GM12875 (cell line): Measurements from ENCODE around the gene DLGAP3.

Experiments used
- H3K4me3 ChIP-seq: one replicate; pipeline ENCODE4 v1.5.1; 2011; ENCODE audit warnings: low read depth, low read length, control low read depth
- TF ChIP-seq, protein P1 (sequence below): IDR thresholded peaks from 2 replicates; pipeline ENCODE4 v1.5.1; 2011; ENCODE audit warnings: low read depth, mild to moderate bottlenecking, control low read depth, inconsistent platforms, low read length, moderate library complexity, borderline replicate concordance; ENCODE audit not compliant: insufficient read depth

Gene DLGAP3

GRCh38 chr1:34900775-34901502 lies 28.5 kb downstream of the DLGAP3 start:
- TF ChIP-seq, protein P1, sequence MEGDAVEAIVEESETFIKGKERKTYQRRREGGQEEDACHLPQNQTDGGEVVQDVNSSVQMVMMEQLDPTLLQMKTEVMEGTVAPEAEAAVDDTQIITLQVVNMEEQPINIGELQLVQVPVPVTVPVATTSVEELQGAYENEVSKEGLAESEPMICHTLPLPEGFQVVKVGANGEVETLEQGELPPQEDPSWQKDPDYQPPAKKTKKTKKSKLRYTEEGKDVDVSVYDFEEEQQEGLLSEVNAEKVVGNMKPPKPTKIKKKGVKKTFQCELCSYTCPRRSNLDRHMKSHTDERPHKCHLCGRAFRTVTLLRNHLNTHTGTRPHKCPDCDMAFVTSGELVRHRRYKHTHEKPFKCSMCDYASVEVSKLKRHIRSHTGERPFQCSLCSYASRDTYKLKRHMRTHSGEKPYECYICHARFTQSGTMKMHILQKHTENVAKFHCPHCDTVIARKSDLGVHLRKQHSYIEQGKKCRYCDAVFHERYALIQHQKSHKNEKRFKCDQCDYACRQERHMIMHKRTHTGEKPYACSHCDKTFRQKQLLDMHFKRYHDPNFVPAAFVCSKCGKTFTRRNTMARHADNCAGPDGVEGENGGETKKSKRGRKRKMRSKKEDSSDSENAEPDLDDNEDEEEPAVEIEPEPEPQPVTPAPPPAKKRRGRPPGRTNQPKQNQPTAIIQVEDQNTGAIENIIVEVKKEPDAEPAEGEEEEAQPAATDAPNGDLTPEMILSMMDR, result no peak
- H3K4me3 ChIP-seq, result no peak overlapping the region

DNA sequence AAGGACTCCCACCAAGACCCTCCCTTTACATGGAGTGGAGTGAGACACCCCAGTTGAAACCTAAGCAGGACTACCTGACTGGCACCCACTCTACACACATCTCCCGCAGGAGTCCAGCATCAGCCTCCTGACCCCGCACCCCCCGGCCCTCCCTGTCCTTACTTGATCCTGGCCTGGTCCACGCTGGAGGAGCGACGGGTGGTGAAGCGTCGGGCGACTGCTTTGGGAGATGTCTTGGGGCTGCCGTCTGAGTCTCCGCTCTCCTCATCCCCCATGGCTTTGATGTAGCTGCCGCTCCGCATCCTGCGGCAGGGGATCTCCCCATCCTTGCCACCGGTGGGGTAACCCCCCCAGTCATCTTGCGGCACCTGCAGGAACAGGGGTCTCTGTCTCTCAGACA lies 29.5 kb downstream of the DLGAP3 start:
- TF ChIP-seq, protein P1, result no peak
- no peak overlapping the region for H3K4me3 ChIP-seq

- TF ChIP-seq, protein P1, result no peak
- no peak overlapping the region for H3K4me3 ChIP-seq
These were observed 30.0 kb downstream of the DLGAP3 start for GRCh38 chr1:34899471-34899870.

DNA sequence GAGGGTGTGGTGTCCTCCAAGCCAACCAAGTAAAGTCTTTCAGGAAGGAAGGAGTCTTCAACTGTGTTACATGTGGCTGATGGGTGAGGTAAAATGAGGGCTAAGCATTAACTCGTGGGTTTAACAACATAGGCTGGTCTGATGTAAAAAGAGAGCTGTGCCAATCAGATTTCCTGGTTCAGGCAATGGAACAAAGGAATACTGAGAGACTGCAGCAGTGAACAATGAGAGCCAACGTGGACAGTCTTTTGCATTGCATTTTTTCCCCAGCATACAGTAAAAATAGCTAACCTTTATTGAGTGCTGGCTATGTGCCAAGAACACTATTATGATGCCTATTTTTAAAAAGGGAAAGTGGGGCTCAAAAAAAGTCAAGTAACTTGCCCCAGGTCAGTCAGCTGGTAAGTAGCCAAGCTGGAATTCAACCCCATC lies 31.1 kb downstream of the DLGAP3 start:
- no peak overlapping the region for H3K4me3 ChIP-seq
- TF ChIP-seq, protein P1, result no peak

GRCh38 chr1:34896612-34897011 lies 32.8 kb downstream of the DLGAP3 start:
- no peak overlapping the region for H3K4me3 ChIP-seq
- TF ChIP-seq, protein P1, result no peak

DNA sequence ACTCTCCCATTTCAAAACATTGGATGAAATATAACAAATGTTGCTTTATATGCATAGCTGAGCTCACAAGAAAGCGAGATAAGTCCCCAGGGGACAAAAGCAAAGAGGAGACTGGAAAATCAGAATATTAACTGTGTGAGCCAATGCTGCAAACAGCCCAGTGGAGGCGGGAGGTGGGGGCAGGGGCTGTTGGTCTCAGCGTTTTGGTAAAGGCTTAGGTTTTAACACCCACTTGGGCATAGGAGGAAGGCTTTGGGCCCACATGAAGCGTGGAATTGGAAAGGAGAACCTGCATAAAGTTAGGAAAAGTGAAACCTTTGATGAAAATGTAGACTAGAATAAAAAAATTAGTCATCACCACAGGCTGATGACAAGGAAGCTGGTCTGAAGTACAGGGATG lies 39.7 kb downstream of the DLGAP3 start:
- H3K4me3 ChIP-seq, result no peak overlapping the region
- TF ChIP-seq, protein P1, result no peak

GRCh38 chr1:34887593-34887992 lies 41.9 kb downstream of the DLGAP3 start:
- no peak overlapping the region for H3K4me3 ChIP-seq

More at GRCh38 chr1:34887593-34887992, 41.9 kb downstream of the DLGAP3 start:
- TF ChIP-seq, protein P1, result no peak
